A549 (cell line): Measurements from ENCODE around the gene MVB12B. TPM values are rescaled to one million over a fixed set of nuclear protein-coding genes. Genes with fewer than 3 reads are reported as not detected.

Experiments used
- ATAC-seq, 2 experiments: fragments of 200-7000 bp in 1 of 2; fragments of >200 bp in 1 of 2; cut with Nextera tagmentation in 1 of 2; cut with Tn5 transposase in 1 of 2; 3 replicates each; pipeline versions ENCODE4 v1.8.0 to v1.9.1; 2018 to 2020; ENCODE audit warnings: mild to moderate bottlenecking in 1 of 2, moderate library complexity in 1 of 2
- CTCF ChIA-PET: fragments of 300-600 bp; sonication (Branson Sonifier 250); formaldehyde crosslinking; extraction: SDS; loops from one replicate; lab custom pipeline; 2021; ENCODE audit warnings: antibody characterized with exemption, inconsistent platforms; lab: Yijun Ruan, JAX
- POLR2A ChIA-PET: fragments of 350-600 bp; formaldehyde crosslinking; extraction: SDS; loops from one replicate; lab custom pipeline; 2021; ENCODE audit warnings: antibody characterized with exemption, inconsistent platforms; lab: Yijun Ruan, JAX
- DNase-seq, 2 experiments: peaks; one replicate each; pipeline versions ENCODE4 v3.0.0 to v3.0.0-alpha.2; 2011 to 2016; ENCODE audit warnings: low read depth in 1 of 2, low spot score in 1 of 2
- FAIRE-seq: peaks from 2 replicates; lab custom pipeline; 2011; peaks lifted over from hg19 to GRCh38; lab: Jason Lieb, UNC
- H3K27ac ChIP-seq, 2 experiments: fragments of >200 bp; sonication (Bioruptor Twin); formaldehyde crosslinking; 3 replicates each; pipeline ENCODE4 v1.5.1; 2016 to 2017
- H3K4me1 ChIP-seq: fragments of >200 bp; sonication (Bioruptor Twin); formaldehyde crosslinking; 3 replicates; pipeline ENCODE4 v1.6.1; 2016
- H3K4me2 ChIP-seq: fragments of >200 bp; sonication (Bioruptor Twin); formaldehyde crosslinking; 3 replicates; pipeline ENCODE4 v1.6.1; 2016
- H3K4me3 ChIP-seq: fragments of >200 bp; sonication (Bioruptor Twin); formaldehyde crosslinking; 3 replicates; pipeline ENCODE4 v1.5.1; 2016
- H3K9me3 ChIP-seq: fragments of >200 bp; sonication (Bioruptor Twin); formaldehyde crosslinking; 3 replicates; pipeline ENCODE4 v1.6.1; 2016
- CBX2 ChIP-seq: fragments of 200-600 bp; sonication (generic); IDR thresholded peaks from 2 replicates; pipeline ENCODE4 v1.6.1; 2016; ENCODE audit warnings: low read depth, mild to moderate bottlenecking, borderline replicate concordance
- CEBPB ChIP-seq, 2 experiments: fragments of >200 bp in 1 of 2; sonication (Bioruptor Twin) in 1 of 2; formaldehyde crosslinking in 1 of 2; IDR thresholded peaks; 2 replicates each; pipeline ENCODE4 v1.6.1; 2012 to 2016
- CHD2 ChIP-seq: fragments of 150-350 bp; IDR thresholded peaks from 2 replicates; pipeline ENCODE4 v1.6.1; 2014; ENCODE audit warnings: low read length; ENCODE audit not compliant: partially characterized antibody
- EP300 ChIP-seq, 2 experiments: fragments of >200 bp; sonication (Bioruptor Twin); formaldehyde crosslinking; IDR thresholded peaks; 2 replicates in 1 of 2; 3 replicates in 1 of 2; pipeline ENCODE4 v1.6.1; 2016 to 2017
- ESRRA ChIP-seq: fragments of 150-350 bp; IDR thresholded peaks from 2 replicates; pipeline ENCODE4 v1.6.1; 2014; ENCODE audit warnings: mild to moderate bottlenecking, low read length, borderline replicate concordance
- FOSB ChIP-seq: fragments of 250-450 bp; sonication (Bioruptor Pico); IDR thresholded peaks from 2 replicates; pipeline ENCODE4 v1.5.0; 2020; ENCODE audit warnings: mild to moderate bottlenecking, moderate library complexity
- GATA3 ChIP-seq: IDR thresholded peaks from 2 replicates; pipeline ENCODE4 v1.6.1; 2012; ENCODE audit warnings: borderline replicate concordance
- HOXA7 ChIP-seq: fragments of 250-450 bp; sonication (Bioruptor Pico); IDR thresholded peaks from 2 replicates; pipeline ENCODE4 v1.5.0; 2020; ENCODE audit warnings: mild to moderate bottlenecking, moderate library complexity
- JUN ChIP-seq, 2 experiments: fragments of >200 bp; sonication (Bioruptor Twin); formaldehyde crosslinking; IDR thresholded peaks; 2 replicates in 1 of 2; 3 replicates in 1 of 2; pipeline ENCODE4 v1.6.1; 2016 to 2017
- MAZ ChIP-seq: fragments of 150-350 bp; IDR thresholded peaks from 2 replicates; pipeline ENCODE4 v1.6.1; 2014; ENCODE audit warnings: antibody characterized with exemption, low read depth, low read length, borderline replicate concordance
- PHF8 ChIP-seq: fragments of 200-600 bp; sonication (generic); IDR thresholded peaks from 2 replicates; pipeline ENCODE4 v1.6.1; 2016; ENCODE audit warnings: low read depth, mild to moderate bottlenecking, antibody characterized with exemption, moderate library complexity, borderline replicate concordance
- RAD21 ChIP-seq, 2 experiments: fragments of >200 bp in 1 of 2; sonication (Bioruptor Twin) in 1 of 2; formaldehyde crosslinking in 1 of 2; IDR thresholded peaks in 1 of 2; conservative IDR thresholded peaks in 1 of 2; 2 replicates in 1 of 2; 3 replicates in 1 of 2; pipeline ENCODE4 v1.6.1; 2012 to 2018; ENCODE audit warnings: inconsistent platforms in 1 of 2
- RARB ChIP-seq: fragments of 250-450 bp; sonication (Bioruptor Pico); IDR thresholded peaks from 2 replicates; pipeline ENCODE4 v1.8.0; 2021; ENCODE audit warnings: mild to moderate bottlenecking, moderate library complexity
- ZC3H11A ChIP-seq: fragments of 450-650 bp; IDR thresholded peaks from 2 replicates; pipeline ENCODE4 v1.6.1; 2014; ENCODE audit warnings: antibody characterized with exemption, mild to moderate bottlenecking
- WGBS: methylation state at CpG from one replicate; pipeline ENCODE4 v1.1.6; 2017; ENCODE audit errors: missing lambda C conversion rate; 5-methylcytosine and 5-hydroxymethylcytosine counted together
- polyA plus RNA-seq, 4 experiments: library from polyadenylated mRNA; depleted of rRNA in 3 of 4; stranded (reverse); fragments of >200 nt; fragmentation: RNase III in 1 of 4; extraction: RNeasy Plus Mini Kit Qiagen cat#74134 plus additional on column Dnase treatment in 1 of 4; gene quantifications; 2 replicates in 3 of 4; 3 replicates in 1 of 4; pipeline ENCODE4 v1.2.3, GENCODE V29; 2011 to 2017
- TF ChIP-seq, protein P1 (sequence below): fragments of 200-600 bp; sonication (generic); IDR thresholded peaks from 2 replicates; pipeline ENCODE4 v1.6.1; 2016; ENCODE audit warnings: antibody characterized with exemption, mild to moderate bottlenecking, moderate library complexity
- TF ChIP-seq, protein P2 (sequence below): fragments of 250-450 bp; sonication (Bioruptor Pico); IDR thresholded peaks from 2 replicates; pipeline ENCODE4 v1.5.0; 2021; ENCODE audit warnings: mild to moderate bottlenecking, moderate library complexity, borderline replicate concordance

Gene MVB12B
- polyA plus RNA-seq, 2 of the 4 experiments (the other 2 are of a cell fraction) = 4.6 to 5.9 TPM

DNA sequence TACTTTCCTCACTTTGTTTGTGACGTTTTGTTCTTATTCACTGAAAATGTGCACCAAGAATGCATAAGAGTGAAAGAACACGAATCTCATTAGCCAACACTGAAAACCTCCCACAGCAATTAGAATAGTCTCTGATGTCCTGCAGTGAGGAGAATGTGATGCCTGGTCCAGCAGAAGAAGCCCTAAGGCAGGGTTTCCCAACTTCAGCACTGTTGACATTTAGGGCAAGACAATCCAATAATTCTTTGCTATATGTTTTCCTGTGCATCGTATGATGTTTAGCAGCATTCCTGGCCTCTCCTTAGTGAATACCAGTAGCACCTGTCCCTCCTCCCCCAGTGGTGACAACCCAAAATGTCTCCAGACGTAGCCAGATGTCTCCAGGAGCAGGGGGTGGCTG is 14.8 kb downstream of the MVB12B start:
- 78% methylated on average over 4 of the region's 4 CpGs for WGBS
- H3K4me1 ChIP-seq = no peaks in the 10 kb centered on the region
- no peak overlapping the region for H3K4me3 ChIP-seq
- H3K9me3 ChIP-seq = no peaks in the 10 kb centered on the region
- POLR2A ChIA-PET = no interaction called here
- TF ChIP-seq MAZ (no peak), GATA3 (no peak), PHF8 (no peak), CEBPB (IDR thresholded peaks at IDR 0.05) (no peak), ESRRA (no peak)
- TF ChIP-seq, all 56 proteins: peak for 0
- FAIRE-seq = no peak
- no peak for ATAC-seq
- Histone ChIP-seq H3K4me2 (no peak overlapping the region), H3K27ac (no peak overlapping the region)
- CTCF ChIA-PET = interaction anchor here (0.6 to 2.9 kb wide), 5 partner anchors 34 to 918 kb away, joined by 3 to 12 read pairs (median 3); no protein-coding TSS in a partner anchor
- DNase-seq = no peak

DNA sequence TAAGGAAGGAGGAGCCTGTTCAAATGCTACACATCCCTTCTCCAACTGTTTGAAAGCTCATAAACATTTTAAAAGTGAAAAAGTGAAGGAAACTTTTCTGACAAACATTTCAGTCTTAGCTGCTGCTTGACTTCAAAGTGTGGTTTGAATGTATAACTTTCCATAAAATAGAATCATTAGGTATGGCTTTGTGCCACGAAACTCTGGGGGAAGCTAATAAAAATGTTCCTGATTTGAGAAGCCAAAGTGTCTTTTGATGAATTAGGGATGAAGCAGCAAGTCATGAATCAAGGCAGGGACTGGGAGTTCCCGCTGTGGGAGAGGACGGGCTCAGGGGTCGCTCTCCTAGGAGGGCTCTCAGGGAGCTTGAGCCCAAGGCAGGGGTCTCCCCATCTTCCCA is 15.3 kb downstream of the MVB12B start:
- POLR2A ChIA-PET = no interaction called here
- Histone ChIP-seq H3K4me2 (no peak overlapping the region), H3K4me3 (no peak overlapping the region), H3K27ac (no peak overlapping the region), H3K9me3 (no peaks in the 10 kb centered on the region), H3K4me1 (no peaks in the 10 kb centered on the region)
- DNase-seq = no peak
- ATAC-seq = no peak
- WGBS = 86% methylated on average over 4 of the region's 4 CpGs
- CTCF ChIA-PET = interaction anchor here (0.6 to 2.9 kb wide), 5 partner anchors 35 to 919 kb away, joined by 3 to 12 read pairs (median 3); no protein-coding TSS in a partner anchor
- TF ChIP-seq RAD21 (conservative IDR thresholded peaks at IDR 0.05 in 1 of 2, IDR thresholded peaks at IDR 0.05 in 1 of 2) (no peak), FOSB (CRISPR knock-in tag) (no peak), CHD2 (no peak), HOXA7 (CRISPR knock-in tag) (no peak), ZC3H11A (no peak), ESRRA (no peak)
- no peak for FAIRE-seq

DNA sequence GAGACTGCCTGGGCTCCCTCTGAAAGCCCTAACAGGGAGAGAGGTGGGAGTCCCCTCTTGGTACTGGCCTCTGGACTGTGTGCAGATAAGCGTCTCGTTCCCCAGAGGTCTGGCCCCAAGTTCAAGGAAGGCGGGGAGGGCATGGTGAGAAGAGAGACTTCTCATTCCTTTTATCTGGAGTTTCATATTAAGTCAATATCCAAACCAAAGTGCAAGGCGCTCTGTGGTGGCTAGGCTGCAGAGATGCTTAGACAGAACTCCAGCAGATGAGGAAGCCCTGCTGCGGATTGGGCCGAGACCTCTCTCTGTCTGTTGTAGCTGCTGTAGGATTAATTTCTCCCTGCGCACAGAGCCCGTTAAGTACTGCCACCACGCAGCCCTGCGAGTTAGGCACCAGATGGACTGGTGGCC is 16.0 kb downstream of the MVB12B start:
- FAIRE-seq = no peak
- no peaks in the 10 kb centered on the region for H3K4me1 ChIP-seq
- POLR2A ChIA-PET = no interaction called here
- no peak for DNase-seq
- H3K4me3 ChIP-seq = no peak overlapping the region
- TF ChIP-seq, protein P1, sequence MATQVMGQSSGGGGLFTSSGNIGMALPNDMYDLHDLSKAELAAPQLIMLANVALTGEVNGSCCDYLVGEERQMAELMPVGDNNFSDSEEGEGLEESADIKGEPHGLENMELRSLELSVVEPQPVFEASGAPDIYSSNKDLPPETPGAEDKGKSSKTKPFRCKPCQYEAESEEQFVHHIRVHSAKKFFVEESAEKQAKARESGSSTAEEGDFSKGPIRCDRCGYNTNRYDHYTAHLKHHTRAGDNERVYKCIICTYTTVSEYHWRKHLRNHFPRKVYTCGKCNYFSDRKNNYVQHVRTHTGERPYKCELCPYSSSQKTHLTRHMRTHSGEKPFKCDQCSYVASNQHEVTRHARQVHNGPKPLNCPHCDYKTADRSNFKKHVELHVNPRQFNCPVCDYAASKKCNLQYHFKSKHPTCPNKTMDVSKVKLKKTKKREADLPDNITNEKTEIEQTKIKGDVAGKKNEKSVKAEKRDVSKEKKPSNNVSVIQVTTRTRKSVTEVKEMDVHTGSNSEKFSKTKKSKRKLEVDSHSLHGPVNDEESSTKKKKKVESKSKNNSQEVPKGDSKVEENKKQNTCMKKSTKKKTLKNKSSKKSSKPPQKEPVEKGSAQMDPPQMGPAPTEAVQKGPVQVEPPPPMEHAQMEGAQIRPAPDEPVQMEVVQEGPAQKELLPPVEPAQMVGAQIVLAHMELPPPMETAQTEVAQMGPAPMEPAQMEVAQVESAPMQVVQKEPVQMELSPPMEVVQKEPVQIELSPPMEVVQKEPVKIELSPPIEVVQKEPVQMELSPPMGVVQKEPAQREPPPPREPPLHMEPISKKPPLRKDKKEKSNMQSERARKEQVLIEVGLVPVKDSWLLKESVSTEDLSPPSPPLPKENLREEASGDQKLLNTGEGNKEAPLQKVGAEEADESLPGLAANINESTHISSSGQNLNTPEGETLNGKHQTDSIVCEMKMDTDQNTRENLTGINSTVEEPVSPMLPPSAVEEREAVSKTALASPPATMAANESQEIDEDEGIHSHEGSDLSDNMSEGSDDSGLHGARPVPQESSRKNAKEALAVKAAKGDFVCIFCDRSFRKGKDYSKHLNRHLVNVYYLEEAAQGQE = no peak
- TF ChIP-seq EP300 (IDR thresholded peaks at IDR 0.05) = no peak
- no peak for TF ChIP-seq JUN (IDR thresholded peaks at IDR 0.05)
- TF ChIP-seq, protein P2, sequence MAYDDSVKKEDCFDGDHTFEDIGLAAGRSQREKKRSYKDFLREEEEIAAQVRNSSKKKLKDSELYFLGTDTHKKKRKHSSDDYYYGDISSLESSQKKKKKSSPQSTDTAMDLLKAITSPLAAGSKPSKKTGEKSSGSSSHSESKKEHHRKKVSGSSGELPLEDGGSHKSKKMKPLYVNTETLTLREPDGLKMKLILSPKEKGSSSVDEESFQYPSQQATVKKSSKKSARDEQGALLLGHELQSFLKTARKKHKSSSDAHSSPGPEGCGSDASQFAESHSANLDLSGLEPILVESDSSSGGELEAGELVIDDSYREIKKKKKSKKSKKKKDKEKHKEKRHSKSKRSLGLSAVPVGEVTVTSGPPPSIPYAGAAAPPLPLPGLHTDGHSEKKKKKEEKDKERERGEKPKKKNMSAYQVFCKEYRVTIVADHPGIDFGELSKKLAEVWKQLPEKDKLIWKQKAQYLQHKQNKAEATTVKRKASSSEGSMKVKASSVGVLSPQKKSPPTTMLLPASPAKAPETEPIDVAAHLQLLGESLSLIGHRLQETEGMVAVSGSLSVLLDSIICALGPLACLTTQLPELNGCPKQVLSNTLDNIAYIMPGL (CRISPR knock-in tag) = no peak
- no peak for TF ChIP-seq CBX2
- no peak for TF ChIP-seq RARB (CRISPR knock-in tag)
- no peaks in the 10 kb centered on the region for H3K9me3 ChIP-seq
- ATAC-seq = no peak
- CTCF ChIA-PET = interaction anchor here (1.8 to 2.9 kb wide), 2 partner anchors 56 to 157 kb away, joined by 4 to 12 read pairs; no protein-coding TSS in a partner anchor
- H3K27ac ChIP-seq = no peak overlapping the region
- no peak overlapping the region for H3K4me2 ChIP-seq
- 94% methylated on average over 10 of the region's 10 CpGs for WGBS
